Lower leg skin (tissue), 4 donors: ENCODE data around the gene CLIP2. TPM values are rescaled to one million over a fixed set of nuclear protein-coding genes. Genes with fewer than 3 reads are reported as not detected.
"Not testable (repeated sequence)": the region's sequence is repeated elsewhere in the genome, so short reads cannot be mapped to it uniquely, and the experiment has no call there.

ENCODE experiments used
- DNase-seq, 2 donors: peaks; one replicate each; pipeline ENCODE4 v3.0.0-alpha.2; 2019; ENCODE audit warnings: low spot score in 2 of 2
- H3K4me3 ChIP-seq: fragments of 200-600 bp; sonication (generic); 2 replicates; pipeline ENCODE4 v1.5.1; 2017; ENCODE audit warnings: mild to moderate bottlenecking, low read depth; ENCODE audit not compliant: poor library complexity, severe bottlenecking
- CTCF ChIP-seq, 3 donors: fragments of 450-650 bp; IDR thresholded peaks; one replicate each; pipeline ENCODE4 v1.5.1; 2016; ENCODE audit warnings: antibody characterized with exemption in 3 of 3, mild to moderate bottlenecking in 3 of 3, moderate library complexity in 2 of 3
- POLR2A ChIP-seq, 2 donors: fragments of 450-650 bp; IDR thresholded peaks; one replicate each; pipeline ENCODE4 v1.6.1; 2016 to 2017; ENCODE audit warnings: antibody characterized with exemption in 2 of 2, mild to moderate bottlenecking in 1 of 2, moderate library complexity in 1 of 2
- WGBS, 2 donors: methylation state at CpG; one replicate each; pipeline ENCODE4 v1.1.5; 2018; 5-methylcytosine and 5-hydroxymethylcytosine counted together
- intact Hi-C: fragments of 100-400 bp; cut with DNase I; formaldehyde crosslinking; loops from one replicate; pipeline ENCODE4 v1.15.0; 2023; ENCODE audit warnings: low total_unique reads
- total RNA-seq, 4 donors: library from RNA; depleted of rRNA; stranded (reverse); fragments of >200 nt; gene quantifications; one replicate each; pipeline ENCODE4 v1.1.0, GENCODE V29; 2016

CLIP2 gene
- total RNA-seq, 4 donors from 2014 or later: 29.1 to 60.2 (median 52.5) TPM

- no peak overlapping the region for H3K4me3 ChIP-seq
- TF ChIP-seq CTCF (IDR thresholded peaks at IDR 0.05): no peak
- TF ChIP-seq POLR2A (IDR thresholded peaks at IDR 0.05): no peak
- DNase-seq: no peak
- WGBS, 2 donors: 75 to 82% methylated on average over 8 of the region's 8 CpGs
- intact Hi-C loops: no loop called here
Observed at GRCh38 chr7:74418076-74418475, 128.9 kb downstream of the CLIP2 start.

GRCh38 chr7:74418538-74418937 lies 129.3 kb downstream of the CLIP2 start:
- TF ChIP-seq CTCF (IDR thresholded peaks at IDR 0.05): no peak
- no peak for TF ChIP-seq POLR2A (IDR thresholded peaks at IDR 0.05)
- 84 to 86% methylated on average over 10 of the region's 10 CpGs for WGBS, 2 donors
- no peak overlapping the region for H3K4me3 ChIP-seq
- no peak for DNase-seq
- intact Hi-C loops: no loop called here

GRCh38 chr7:74419232-74419631 lies 130.0 kb downstream of the CLIP2 start:
- 50 to 77% methylated on average over 4 of the region's 4 CpGs for WGBS, 2 donors
- H3K4me3 ChIP-seq, intact Hi-C loops, DNase-seq: not testable (repeated sequence)

GRCh38 chr7:74420006-74420405 lies 130.8 kb downstream of the CLIP2 start:
- TF ChIP-seq CTCF (IDR thresholded peaks at IDR 0.05) (no peak), POLR2A (IDR thresholded peaks at IDR 0.05) (no peak)
- 87 to 90% methylated on average over 4 of the region's 4 CpGs for WGBS, 2 donors
- no peak for DNase-seq
- H3K4me3 ChIP-seq: no peak overlapping the region
- intact Hi-C loops: no loop called here

- DNase-seq: no peak
- no peak overlapping the region for H3K4me3 ChIP-seq
- WGBS, 2 donors: 82 to 89% methylated on average over 10 of the region's 10 CpGs
- TF ChIP-seq CTCF (IDR thresholded peaks at IDR 0.05) (no peak), POLR2A (IDR thresholded peaks at IDR 0.05) (no peak)
- intact Hi-C loops: no loop called here
Observed at GRCh38 chr7:74424291-74424880, 135.2 kb downstream of the CLIP2 start.

GRCh38 chr7:74428023-74428422 lies 138.8 kb downstream of the CLIP2 start:
- TF ChIP-seq POLR2A (IDR thresholded peaks at IDR 0.05): no peak
- no peak for TF ChIP-seq CTCF (IDR thresholded peaks at IDR 0.05)
- no peak for DNase-seq
- 90 to 96% methylated on average over 4 of the region's 4 CpGs for WGBS, 2 donors
- intact Hi-C loops: no loop called here
- no peak overlapping the region for H3K4me3 ChIP-seq
